GM13977 (cell line): Measurements from ENCODE around the gene SPRR4.

Experiments used
- DNase-seq: peaks from one replicate; pipeline ENCODE4 v3.0.0; 2012; ENCODE audit warnings: low spot score
- in situ Hi-C: fragments of 300-500 bp; cut with MboI; formaldehyde crosslinking; loops from one replicate; pipeline ENCODE4 v1.12.0; 2022; ENCODE audit warnings: low sequenced_read_pairs, low pct_unique_long_range_greater_than_20kb, mixed read lengths, inconsistent platforms; ENCODE audit not compliant: unreplicated experiment
- TF ChIP-seq, protein P1 (sequence below): IDR thresholded peaks from 2 replicates; pipeline ENCODE4 v1.5.1; 2012; ENCODE audit warnings: mild to moderate bottlenecking, control low read depth; ENCODE audit not compliant: insufficient read depth; ENCODE audit errors: extremely low read depth, missing control alignments

Gene SPRR4

DNA sequence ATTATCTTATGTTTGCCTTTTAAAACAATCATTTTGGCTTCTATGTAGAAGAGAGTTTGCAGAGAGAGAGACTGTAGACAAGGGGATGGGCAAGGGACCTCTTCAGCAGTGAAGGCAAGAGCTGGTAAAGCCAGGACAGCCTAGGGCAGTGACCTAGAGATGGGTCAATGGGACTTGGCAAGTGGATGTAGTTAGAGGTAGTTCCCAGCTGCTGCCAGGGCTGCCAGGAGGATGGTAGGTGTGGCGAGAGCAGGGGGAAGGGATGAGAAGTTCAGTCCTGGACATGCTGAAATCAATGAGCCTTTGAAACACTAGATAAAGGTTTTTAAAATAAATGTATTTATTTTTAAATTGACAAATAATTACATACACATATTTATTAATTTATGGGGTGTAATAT lies 29.8 kb upstream of the SPRR4 start:
- TF ChIP-seq, protein P1, sequence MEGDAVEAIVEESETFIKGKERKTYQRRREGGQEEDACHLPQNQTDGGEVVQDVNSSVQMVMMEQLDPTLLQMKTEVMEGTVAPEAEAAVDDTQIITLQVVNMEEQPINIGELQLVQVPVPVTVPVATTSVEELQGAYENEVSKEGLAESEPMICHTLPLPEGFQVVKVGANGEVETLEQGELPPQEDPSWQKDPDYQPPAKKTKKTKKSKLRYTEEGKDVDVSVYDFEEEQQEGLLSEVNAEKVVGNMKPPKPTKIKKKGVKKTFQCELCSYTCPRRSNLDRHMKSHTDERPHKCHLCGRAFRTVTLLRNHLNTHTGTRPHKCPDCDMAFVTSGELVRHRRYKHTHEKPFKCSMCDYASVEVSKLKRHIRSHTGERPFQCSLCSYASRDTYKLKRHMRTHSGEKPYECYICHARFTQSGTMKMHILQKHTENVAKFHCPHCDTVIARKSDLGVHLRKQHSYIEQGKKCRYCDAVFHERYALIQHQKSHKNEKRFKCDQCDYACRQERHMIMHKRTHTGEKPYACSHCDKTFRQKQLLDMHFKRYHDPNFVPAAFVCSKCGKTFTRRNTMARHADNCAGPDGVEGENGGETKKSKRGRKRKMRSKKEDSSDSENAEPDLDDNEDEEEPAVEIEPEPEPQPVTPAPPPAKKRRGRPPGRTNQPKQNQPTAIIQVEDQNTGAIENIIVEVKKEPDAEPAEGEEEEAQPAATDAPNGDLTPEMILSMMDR: no peak
- in situ Hi-C loops: no loop called here

DNA sequence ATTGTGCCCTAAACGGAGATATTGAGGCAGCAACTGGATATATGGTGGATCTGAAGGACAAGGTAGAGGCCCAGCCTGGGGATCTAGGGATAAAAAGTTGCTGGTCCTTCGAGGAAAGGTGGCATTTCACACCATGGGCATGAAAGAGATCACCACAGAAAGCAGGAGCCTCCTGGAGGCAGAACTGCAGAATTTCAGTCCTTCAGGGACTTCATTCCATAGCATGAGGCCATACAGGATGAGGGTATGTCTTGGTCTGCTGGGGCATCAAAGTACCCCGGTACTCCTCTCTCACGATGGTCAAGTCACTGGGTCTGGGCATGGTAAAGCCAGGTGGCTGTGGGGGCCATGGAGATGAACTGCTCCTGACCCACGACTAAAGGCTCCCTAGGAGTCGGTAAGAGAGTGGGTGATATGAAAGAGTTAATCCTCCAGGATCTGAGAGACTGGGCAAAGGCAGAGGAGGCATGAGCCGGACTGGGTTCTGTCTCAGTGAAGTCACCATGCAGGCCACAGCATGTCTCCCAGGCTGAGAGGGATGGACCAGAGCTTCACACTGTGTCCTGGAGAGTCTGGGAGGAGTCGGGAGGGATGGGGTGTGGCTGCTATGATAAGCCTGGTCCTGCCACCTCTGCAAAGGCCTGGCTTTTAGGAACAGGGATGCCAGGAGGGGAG lies 29.3 kb upstream of the SPRR4 start:
- in situ Hi-C loops: no loop called here
- DNase-seq: no peak
- TF ChIP-seq, protein P1: no peak

More for the DNA sequence above, 29.8 kb upstream of the SPRR4 start:
- no peak for DNase-seq

DNA sequence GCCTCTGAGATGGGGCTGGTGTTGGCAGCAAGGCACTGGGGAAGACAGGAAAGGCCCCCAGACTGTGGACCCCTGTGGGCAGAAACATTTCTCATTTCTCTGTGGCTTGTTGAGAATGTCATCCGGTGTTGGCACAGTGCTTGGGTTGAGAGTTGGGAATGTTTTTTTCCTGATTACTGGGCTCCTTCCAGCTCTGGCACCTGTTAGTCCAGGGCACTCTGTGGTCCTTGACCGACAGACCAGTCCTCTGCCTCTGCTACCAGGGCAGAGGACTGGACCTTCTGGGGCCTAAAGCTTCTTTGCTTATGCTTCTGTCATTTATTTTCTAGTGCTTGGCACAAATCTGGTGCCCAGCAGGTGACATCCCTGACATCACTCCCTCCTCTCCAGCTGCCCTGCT lies 28.3 kb upstream of the SPRR4 start:
- in situ Hi-C loops: no loop called here
- no peak for DNase-seq
- TF ChIP-seq, protein P1: no peak

DNA sequence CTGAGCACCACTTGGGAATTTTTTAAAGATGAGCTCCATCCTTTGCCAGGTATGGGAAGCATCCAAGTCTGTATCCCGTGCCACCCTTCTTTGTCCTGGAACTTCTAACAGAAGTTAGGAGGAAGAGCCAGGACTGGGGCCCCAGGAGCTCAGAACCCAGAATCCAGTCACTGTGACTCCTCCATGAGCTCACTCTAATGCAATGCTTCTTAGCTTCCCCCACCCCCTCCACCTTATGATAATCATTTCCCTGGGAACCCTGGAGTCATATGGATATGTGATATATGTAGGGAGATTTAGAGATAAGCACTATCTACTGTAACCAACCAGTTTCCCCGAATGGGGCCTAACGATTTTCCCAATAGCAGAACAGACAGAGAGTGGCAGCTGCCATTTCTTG lies 24.2 kb upstream of the SPRR4 start:
- in situ Hi-C loops: no loop called here
- TF ChIP-seq, protein P1: no peak
- DNase-seq: no peak

DNA sequence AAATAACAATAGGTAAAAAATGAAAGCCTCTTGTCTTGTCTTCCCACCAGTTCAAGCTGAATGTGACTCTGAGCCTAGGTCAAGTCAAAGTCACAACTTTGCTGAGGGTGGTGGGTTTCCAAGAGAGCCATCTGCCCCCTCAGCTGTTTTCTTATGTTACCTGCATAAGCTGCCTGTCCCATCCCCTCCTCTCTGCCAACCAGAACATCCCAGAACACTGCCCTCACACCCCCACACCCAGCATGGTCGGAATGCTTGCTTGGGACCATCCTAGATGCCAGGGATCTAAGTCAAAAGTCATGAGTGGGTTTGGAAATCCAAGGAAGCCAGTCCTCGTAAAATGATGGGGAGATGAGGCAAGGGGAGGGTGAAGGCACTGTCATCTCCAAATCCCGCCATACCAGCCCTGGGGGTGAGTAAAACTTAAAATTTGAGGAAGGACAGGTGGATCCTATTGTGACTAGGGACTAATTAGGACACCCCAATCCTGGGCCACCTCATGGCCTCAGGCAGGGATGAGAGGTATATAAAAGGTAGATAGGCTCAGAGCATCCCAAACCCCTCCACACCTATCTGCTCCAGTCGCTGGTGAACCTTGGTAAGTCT lies 23.7 kb upstream of the SPRR4 start, which contains the start of gene SPRR5:
Gene SPRR5, plus strand, starts transcription at position 556 of the 606 bp plus-strand sequence. CDS start 1,349 bp downstream, outside the sequence.
- no peak for DNase-seq
- in situ Hi-C loops: no loop called here
- TF ChIP-seq, protein P1: no peak

DNA sequence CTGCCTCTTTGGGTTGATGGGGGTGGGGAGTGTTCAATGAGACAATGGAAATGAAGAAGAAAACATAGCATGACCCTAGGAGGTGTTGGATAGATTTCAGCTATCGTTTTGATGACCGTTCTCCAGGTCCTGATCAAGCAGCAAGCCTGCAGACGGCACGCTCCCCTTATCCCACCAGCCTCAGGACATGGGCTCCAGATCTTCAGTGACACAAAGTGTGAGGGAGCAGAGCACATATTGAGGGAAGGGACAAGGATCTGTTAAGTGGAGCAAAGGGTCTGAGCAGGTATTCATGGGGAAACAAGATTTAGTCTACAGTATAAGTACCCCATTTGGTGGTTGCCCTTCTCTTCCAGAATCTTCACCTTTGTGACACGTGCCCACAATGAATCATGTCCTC lies 18.7 kb upstream of the SPRR4 start:
- DNase-seq: no peak
- in situ Hi-C loops: no loop called here
- TF ChIP-seq, protein P1: no peak
